H54 (cell line): ENCODE results near the gene IL13RA2.
A peak's percentile ranks its signal among the peaks of the same experiment; 100 is the strongest.

Experiments used
- DNase-seq: peaks from one replicate; pipeline ENCODE4 v3.0.0; 2011; ENCODE audit warnings: low spot score, mixed read lengths; ENCODE audit not compliant: insufficient read length
- FAIRE-seq: peaks from 3 replicates; lab custom pipeline; 2011; peaks lifted over from hg19 to GRCh38; lab: Jason Lieb, UNC
- POLR2A ChIP-seq: IDR thresholded peaks from 2 replicates; pipeline ENCODE4 v1.6.1; 2011; ENCODE audit warnings: low read depth, mild to moderate bottlenecking, low read length

The IL13RA2 gene, protein sequence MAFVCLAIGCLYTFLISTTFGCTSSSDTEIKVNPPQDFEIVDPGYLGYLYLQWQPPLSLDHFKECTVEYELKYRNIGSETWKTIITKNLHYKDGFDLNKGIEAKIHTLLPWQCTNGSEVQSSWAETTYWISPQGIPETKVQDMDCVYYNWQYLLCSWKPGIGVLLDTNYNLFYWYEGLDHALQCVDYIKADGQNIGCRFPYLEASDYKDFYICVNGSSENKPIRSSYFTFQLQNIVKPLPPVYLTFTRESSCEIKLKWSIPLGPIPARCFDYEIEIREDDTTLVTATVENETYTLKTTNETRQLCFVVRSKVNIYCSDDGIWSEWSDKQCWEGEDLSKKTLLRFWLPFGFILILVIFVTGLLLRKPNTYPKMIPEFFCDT

DNA sequence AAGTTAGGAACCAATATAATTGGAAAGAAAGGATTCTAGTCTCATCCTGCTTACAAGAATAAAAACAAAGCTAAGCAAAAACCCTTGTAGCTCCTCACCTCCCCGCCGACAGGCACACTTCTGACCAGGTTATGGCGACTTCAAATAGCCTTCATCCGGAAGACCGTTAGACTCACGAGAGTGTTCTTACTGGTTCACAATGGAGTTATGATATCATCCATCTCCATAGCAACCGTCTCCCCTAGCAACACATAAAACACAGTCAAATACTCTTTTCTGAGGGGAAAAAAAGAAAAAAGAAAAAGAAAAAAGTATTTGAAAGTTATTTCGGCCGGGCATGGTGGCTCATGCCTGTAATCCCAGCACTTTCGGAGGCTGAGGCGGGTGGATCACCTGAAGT lies at the start of gene IL13RA2:
TSS of gene IL13RA2 (minus strand) at position 162 of the 400 bp plus-strand sequence. CDS start 347 bp downstream, outside the sequence.
- no peak for TF ChIP-seq POLR2A
- FAIRE-seq (peak; percentile 23), DNase-seq (peak; percentile 5)

DNA sequence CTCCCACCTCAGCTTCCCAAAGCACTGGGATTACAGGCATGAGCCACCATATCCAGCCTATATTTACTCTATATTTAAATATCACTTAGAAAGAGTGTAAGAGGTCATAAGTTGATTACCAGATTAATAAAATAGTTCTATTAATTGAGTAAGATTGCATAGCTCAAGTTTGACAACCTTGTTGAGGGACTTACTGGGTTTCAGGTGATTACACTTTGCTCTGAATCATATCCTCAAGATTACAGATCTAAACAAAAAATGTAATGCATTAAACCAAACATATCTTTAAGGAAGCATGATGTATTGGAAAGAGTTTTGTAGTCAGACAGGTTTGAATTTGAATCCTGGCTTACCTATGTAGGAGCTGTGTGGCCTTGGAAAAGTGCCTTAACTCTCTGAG lies 47.9 kb upstream of the IL13RA2 start:
- FAIRE-seq (no peak), DNase-seq (no peak)
- TF ChIP-seq POLR2A, result no peak

DNA sequence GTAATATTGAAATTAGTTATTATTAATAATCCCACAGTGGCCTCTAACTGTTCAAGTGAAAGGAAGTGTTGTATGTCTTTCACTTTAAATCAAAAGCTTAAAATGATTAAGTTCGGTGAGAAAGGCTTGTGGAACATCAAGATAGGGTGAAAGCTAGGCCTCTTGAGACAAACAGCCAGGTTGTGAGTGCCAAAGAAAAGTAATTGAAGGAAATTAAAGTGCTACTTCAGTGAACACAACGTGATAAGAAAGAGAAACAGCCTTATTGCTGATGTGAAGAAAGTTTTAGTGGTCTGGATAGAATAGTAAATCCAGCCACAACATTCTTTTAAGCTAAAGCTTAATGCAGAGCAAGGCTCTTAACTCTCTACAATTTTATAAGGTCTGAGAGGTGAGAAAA lies 42.6 kb upstream of the IL13RA2 start:
- FAIRE-seq (no peak), DNase-seq (no peak)
- no peak for TF ChIP-seq POLR2A

DNA sequence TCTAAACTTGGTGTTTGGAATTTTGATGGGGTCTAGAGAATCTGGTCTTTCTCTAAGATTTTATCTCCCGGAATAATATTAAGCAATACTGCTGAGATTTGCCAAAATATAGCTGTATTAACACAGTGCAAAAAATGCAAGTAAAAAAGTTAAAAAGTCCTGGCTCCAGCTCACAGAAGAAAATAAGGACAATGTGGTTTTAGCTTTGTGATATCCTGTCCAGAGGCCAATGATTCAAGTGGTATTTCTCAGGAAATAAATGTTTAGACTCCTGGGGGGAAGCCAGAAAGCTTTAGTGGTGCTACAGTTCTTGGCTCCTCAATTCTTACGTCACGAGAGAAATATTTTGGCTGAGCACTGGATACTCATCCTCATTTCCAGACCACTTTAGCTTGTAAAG lies 40.9 kb upstream of the IL13RA2 start:
- FAIRE-seq, result peak; percentile 43
- TF ChIP-seq POLR2A, result no peak
- peak; percentile 14 for DNase-seq

DNA sequence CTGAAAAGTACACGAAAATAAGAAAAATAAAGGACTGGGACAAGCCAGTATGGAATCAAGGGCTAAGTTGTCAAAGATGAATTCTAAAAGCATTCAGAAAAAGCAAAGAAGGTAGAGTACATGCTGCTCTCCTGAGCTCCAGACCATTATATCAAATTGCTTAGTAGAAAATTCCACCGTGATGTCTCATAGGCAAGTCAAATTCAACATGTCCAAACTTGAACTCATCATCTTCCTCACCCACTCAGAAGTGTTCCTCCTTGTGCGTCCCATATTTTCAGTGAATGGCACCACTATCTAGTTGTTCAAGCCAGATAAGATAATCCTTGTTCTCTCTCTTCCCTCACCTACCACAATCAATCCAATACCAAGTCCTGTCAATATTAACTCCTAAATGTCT lies 37.5 kb upstream of the IL13RA2 start:
- no peak for TF ChIP-seq POLR2A
- FAIRE-seq, result no peak

DNA sequence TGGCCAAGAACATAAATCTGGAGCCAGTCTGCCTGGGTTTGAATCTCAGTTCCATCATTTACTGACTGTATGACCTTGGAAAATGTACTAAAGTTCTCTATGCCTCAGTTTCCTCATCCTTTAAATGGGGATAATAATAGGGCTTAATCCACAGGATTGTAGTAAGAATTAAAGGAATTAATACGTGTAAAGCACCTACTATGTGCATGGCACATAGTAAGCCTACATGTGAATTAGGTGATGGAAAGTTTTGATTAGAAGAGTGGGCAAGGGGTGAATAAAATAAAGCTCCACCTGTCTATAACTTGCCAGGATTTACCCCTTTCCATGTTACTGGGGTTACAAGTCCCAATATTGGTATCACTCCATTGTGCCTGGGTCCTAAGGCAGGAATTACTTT lies 35.8 kb upstream of the IL13RA2 start:
- no peak for FAIRE-seq
- no peak for DNase-seq
- TF ChIP-seq POLR2A, result no peak

More for the DNA sequence above, 37.5 kb upstream of the IL13RA2 start:
- DNase-seq, result no peak

DNA sequence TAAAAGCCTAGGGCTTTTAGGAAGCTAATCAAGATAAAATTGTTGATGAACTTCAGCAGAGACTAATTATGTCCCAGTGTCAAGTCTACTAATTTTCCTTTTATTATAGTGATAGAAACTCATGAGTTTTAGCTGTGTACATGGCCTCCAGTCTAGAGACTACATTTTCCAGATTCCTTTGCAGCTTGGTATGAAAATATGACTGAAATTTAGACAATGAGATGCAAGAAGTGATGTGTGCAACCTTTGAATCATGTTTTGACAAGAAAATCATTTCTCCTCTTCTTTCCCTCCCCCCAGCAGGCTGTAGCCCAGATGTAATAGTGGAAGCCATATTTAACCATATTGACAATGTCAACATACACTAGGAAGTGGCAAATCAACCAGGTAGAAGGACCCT lies 30.3 kb upstream of the IL13RA2 start:
- TF ChIP-seq POLR2A, result no peak
- no peak for DNase-seq
- FAIRE-seq, result no peak

DNA sequence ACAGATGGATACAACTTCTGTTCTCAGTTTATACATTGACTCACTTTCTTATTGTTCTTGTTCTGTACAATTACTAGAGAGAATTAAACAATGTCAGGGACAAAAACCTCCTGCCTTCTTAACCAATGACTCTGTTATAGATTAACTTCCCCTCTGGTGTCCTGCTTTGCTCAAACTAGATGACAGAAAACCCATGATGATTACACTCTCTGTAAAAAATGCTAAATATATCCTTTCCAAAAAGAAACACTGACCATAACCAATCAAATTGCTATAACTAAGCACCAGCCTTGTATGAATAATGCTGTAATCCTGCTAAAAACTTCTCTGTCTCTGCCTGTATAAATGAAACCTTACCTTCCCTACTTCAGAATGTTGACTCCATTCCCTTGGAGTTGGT lies 29.8 kb upstream of the IL13RA2 start:
- DNase-seq (no peak), FAIRE-seq (no peak)
- TF ChIP-seq POLR2A, result no peak

DNA sequence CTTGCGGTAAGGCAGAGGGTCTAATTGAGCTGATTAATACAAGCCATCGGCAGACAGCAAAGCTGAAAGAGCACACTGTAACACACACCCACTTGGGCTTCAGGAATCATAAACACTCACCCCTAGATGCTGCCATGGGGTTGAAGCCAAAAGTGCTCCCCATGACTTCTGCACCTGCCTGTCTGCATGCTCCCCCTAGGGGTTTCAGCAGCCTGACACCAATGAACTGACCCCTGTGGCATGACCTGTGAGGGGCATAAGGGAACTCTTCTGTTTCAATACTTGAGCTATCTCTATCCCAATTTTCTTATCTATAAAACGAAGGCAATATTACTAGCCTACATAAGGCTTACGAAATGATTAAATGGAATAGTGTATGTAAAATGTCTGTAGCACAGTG lies 23.0 kb upstream of the IL13RA2 start:
- FAIRE-seq (no peak), DNase-seq (no peak)
- TF ChIP-seq POLR2A, result no peak

DNA sequence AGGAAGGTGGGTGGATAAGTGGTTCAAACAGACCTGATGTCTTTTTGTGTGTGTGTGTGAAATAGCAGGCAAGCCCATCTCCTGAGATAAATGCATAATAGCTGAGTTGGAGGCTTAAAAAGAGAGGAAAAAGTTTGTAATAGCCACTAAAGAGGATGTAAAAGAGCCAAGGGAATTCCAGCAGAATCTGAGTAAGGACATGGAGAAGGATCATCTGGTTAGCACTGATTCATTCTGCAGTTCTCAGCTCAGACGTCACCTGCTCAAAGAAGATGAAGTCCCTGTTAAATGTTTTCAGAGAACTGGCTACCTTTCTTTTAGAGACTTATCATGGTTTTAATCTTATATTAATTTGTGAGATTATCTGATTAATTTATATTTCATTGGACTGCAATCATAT lies 21.0 kb upstream of the IL13RA2 start:
- FAIRE-seq, result no peak
- no peak for TF ChIP-seq POLR2A

DNA sequence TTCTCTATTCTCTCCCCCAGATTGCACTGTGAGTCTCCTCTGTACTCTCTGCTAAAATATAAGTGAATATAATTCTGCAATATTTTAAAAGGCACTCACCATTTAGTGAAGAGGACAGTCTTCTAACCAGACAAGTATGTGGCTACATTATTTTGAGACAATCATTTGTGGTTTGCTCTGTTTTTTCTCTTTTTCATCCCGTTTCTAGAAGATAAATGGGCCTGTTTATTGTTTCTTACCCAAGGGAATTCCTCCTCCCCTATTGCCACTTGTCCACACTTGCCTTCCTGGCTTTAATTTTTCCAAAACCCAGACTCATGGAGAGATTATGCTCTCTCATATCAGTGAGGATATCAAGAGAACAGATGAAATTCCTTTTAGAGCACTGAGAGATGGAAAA lies 18.6 kb upstream of the IL13RA2 start:
- TF ChIP-seq POLR2A, result no peak
- DNase-seq (no peak), FAIRE-seq (no peak)

More for the DNA sequence above, 21.0 kb upstream of the IL13RA2 start:
- DNase-seq, result no peak

DNA sequence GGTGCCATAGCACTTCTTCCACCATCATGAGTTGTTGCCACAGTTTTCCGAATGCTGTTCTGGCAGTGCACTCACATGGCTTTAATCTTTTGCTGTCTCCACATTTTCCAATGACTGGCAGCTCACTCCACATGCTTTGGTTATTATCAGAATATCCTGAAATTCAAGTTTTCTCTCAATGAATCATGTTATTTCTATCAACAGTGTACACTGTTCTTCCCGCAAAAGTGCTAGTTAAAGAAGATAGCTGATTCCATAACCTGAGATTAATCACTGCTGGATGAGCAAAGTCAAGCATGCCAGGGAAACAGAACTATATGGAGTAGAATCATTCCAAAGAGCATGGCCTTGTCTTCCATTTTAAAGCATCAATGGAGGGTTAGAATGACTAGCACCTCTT lies 14.6 kb upstream of the IL13RA2 start:
- no peak for TF ChIP-seq POLR2A
- no peak for DNase-seq
- no peak for FAIRE-seq

DNA sequence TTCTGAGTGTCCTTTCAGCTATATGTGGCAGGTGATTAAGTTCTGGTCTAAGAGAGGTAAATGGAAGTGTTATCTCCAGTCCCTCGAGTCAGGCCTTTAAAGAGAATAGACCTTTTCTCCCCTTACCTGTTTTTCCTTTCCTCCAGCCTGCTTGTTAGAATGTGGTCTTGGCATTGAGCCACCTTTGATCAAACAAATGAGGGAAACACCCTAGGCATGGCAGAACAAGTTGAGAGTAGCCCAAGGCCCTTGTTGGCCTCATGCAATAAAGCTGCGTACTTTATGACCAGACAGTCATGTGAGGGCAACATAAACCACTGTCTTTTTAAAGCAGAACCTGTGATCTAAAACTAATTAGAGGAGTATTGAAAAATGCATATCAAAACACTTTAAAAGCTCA lies 13.2 kb upstream of the IL13RA2 start:
- no peak for TF ChIP-seq POLR2A
- DNase-seq, result no peak
- FAIRE-seq, result no peak

DNA sequence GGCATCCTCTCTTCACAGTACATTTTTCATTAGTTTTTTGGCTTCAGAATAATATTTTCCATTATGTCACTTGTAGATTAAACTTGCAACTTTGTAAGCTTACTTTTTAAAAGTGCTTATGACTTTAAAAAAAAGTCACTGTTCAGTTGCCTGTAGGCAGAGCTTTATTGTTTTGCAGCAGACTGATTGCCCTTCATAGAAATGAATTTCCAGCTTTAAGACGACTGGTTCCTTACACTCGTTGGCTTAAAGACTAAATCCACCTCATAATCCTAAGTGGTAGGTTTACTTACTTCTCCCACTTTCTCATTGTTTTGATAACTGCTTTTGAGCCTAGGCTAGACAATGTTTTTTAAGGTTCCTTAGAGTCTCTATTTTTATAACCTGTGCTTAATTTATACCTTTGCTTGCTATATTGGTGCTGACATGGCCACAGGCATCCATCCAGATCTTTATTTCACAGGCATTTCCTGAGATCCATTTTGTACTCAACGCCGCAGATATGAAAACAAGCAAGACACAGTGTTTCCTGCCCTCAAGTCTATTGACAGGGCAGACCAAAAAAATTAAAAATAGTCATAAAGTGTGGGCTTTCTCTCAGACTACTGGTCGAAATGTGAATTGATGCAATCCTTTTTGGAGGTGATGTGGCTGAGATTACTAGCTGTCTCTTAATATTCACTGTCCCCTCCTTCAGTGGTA lies 12.6 kb upstream of the IL13RA2 start:
- DNase-seq, result no peak
- TF ChIP-seq POLR2A, result no peak
- FAIRE-seq, result no peak
